Stimulated activated CD4-positive, alpha-beta T cell treated with anti-CD3 and anti-CD28 coated beads, Interleukin-2, amount 100 ng/mL, for 48 hours (primary cell): ENCODE measurements around the gene SEPSECS.

Experiments used
- DNase-seq, 2 donors: peaks; one replicate each; pipeline ENCODE4 v3.0.0-alpha.2; 2020

SEPSECS gene

GRCh38 chr4:25078523-25078922 lies 81.7 kb downstream of the SEPSECS start:
- DNase-seq, result no peak

DNA sequence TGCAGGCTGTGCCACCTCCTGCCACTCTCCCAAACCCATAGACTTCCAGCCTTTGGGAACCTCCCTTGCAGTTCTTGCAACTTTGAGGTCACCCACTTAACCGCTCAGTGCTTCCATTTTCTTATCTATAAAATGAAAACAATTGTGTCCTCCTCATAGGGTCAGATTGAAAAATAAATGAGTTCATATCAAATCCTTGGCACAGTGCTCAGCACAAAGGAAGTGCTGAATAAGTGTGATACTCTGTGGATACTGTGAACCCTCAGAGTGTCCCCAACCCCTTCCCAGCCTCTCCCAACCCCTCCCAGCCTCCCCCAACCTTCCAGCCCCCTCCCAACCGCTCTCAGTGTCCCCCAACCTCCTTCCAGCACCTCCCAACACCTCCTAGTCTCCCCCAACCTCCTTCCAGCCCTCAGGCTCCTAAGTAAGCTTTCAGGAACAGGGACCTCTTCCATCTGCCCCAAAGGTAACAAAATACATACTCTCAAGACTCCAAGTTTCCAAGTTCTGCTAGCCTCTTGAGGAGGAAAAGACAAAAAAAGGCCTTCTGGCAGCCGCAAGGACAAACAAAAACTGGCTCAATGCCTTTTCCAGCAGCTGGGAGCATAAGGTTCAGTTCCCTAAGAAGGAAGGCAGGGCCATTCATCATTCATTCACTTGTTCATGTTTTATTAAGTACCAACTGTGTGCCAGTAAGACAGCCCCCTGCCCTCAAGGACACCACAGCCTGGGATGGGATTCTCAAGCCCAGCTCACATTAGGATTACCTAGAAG lies 83.4 kb downstream of the SEPSECS start:
- DNase-seq, result no peak

DNA sequence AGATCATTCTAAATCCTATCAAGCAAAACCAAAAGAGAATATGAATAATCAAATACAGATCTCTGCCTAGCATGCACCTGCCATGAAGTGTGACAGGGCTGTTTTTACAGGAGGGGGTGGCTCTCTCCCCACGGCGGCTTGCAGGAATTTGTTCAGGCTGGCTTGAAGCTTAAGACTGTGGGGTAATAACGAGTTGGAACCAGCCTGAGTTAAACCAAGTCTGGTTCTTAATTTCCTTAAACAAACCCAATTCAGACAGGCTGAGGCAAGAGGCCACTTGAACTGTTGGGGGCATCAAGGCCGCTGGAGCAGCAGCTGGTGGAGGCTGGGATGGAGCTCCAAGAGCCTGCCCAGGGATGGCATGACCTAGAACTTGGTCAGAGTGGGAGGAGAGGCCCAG lies 84.4 kb downstream of the SEPSECS start:
- no peak for DNase-seq

- DNase-seq, result no peak
Measured at GRCh38 chr4:25075129-25075528, 85.1 kb downstream of the SEPSECS start.

GRCh38 chr4:25070545-25070944 lies 89.7 kb downstream of the SEPSECS start:
- no peak for DNase-seq
